Neural progenitor cell (in vitro differentiated cells): ENCODE measurements around the gene GJC3. TPM values are rescaled to one million over a fixed set of nuclear protein-coding genes. Genes with fewer than 3 reads are reported as not detected.

Experiments
- DNase-seq: peaks from one replicate; pipeline ENCODE4 v3.0.0-alpha.2; 2016; ENCODE audit warnings: low spot score
- H2AFZ ChIP-seq: fragments of 200-600 bp; sonication (generic); replicated peaks from 2 replicates; pipeline ENCODE4 v1.6.1; 2016; ENCODE audit warnings: antibody characterized with exemption
- H3F3A ChIP-seq: fragments of 200-600 bp; sonication (generic); 2 replicates; pipeline ENCODE4 v1.6.1; 2016; ENCODE audit warnings: antibody characterized with exemption, low read depth
- H3K27ac ChIP-seq: fragments of 200-600 bp; sonication (generic); 2 replicates; pipeline ENCODE4 v1.5.1; 2016; ENCODE audit warnings: mild to moderate bottlenecking
- H3K27me3 ChIP-seq: fragments of 200-600 bp; sonication (generic); 2 replicates; pipeline ENCODE4 v1.6.1; 2016; ENCODE audit warnings: mild to moderate bottlenecking, moderate library complexity
- H3K36me3 ChIP-seq: fragments of 200-600 bp; sonication (generic); 2 replicates; pipeline ENCODE4 v1.5.1; 2016
- H3K4me1 ChIP-seq: fragments of 200-600 bp; sonication (generic); 2 replicates; pipeline ENCODE4 v1.6.1; 2016; ENCODE audit warnings: mixed run types
- H3K4me2 ChIP-seq: fragments of 200-600 bp; sonication (generic); 2 replicates; pipeline ENCODE4 v1.6.1; 2016
- H3K4me3 ChIP-seq: fragments of 200-600 bp; sonication (generic); 2 replicates; pipeline ENCODE4 v1.5.1; 2016
- H3K79me2 ChIP-seq: fragments of 200-600 bp; sonication (generic); 2 replicates; pipeline ENCODE4 v1.6.1; 2016; ENCODE audit warnings: low read depth
- H3K9ac ChIP-seq: fragments of 200-600 bp; sonication (generic); 2 replicates; pipeline ENCODE4 v1.6.1; 2016
- H3K9me3 ChIP-seq: fragments of 200-600 bp; sonication (generic); 2 replicates; pipeline ENCODE4 v1.5.1; 2016; ENCODE audit warnings: low read depth
- H4K20me1 ChIP-seq: fragments of 200-600 bp; sonication (generic); 2 replicates; pipeline ENCODE4 v1.6.1; 2016; ENCODE audit warnings: low read depth
- H3K27ac Mint-ChIP-seq: 3 replicates; pipeline ENCODE4 v1.8.0; 2021; ENCODE audit warnings: mixed read lengths
- H3K27me3 Mint-ChIP-seq: 2 replicates; pipeline ENCODE4 v1.8.0; 2022; ENCODE audit warnings: low read depth, mild to moderate bottlenecking, inconsistent platforms, moderate library complexity, mixed read lengths; ENCODE audit not compliant: insufficient read depth
- H3K36me3 Mint-ChIP-seq: 3 replicates; pipeline ENCODE4 v1.8.0; 2021; ENCODE audit warnings: mixed read lengths
- H3K4me1 Mint-ChIP-seq: 3 replicates; pipeline ENCODE4 v1.8.0; 2021; ENCODE audit warnings: mixed read lengths
- H3K4me3 Mint-ChIP-seq: 3 replicates; pipeline ENCODE4 v1.8.0; 2021; ENCODE audit warnings: mild to moderate bottlenecking, moderate library complexity, mixed read lengths
- H3K9me3 Mint-ChIP-seq: 3 replicates; pipeline ENCODE4 v1.8.0; 2020; ENCODE audit warnings: mixed read lengths
- EZH2 ChIP-seq: fragments of 200-600 bp; sonication (generic); IDR thresholded peaks from 2 replicates; pipeline ENCODE4 v1.6.1; 2017; ENCODE audit warnings: antibody characterized with exemption, mild to moderate bottlenecking, moderate library complexity
- EZH2phosphoT487 ChIP-seq: fragments of 200-600 bp; sonication (generic); IDR thresholded peaks from 2 replicates; pipeline ENCODE4 v1.6.1; 2017; ENCODE audit warnings: antibody characterized with exemption
- total RNA-seq: library from RNA; depleted of rRNA; stranded (reverse); fragments of >200 nt; gene quantifications from 2 replicates; pipeline ENCODE4 v1.2.3, GENCODE V29; 2015; ENCODE audit warnings: low replicate concordance
- TF ChIP-seq, protein P1 (sequence below): fragments of 200-600 bp; sonication (generic); IDR thresholded peaks from 2 replicates; pipeline ENCODE4 v1.5.1; 2017; ENCODE audit warnings: antibody characterized with exemption, mild to moderate bottlenecking

GJC3 gene
- total RNA-seq, 1 donor from 2014 or later = 0.34 TPM

DNA sequence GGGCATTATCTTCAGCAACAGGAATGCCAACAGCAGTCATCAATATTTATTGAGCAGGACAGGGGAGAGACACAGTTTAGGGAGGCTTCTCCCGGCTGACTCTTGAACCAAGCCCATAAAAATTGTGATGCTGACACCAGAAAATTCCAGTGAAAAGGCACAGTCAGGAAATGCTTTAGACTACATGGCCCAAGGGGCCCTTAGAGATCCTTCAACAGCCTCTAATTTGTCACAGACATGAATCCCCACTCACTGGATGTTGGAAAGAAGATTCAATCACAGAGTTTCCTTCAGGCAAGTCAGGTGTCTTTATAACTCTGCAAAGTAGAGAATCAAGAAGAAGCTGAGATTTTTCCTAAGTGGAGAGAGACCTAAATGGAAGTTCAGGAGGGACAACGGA, 1.2 kb downstream of the GJC3 start:
- H3K4me3 Mint-ChIP-seq = no peak overlapping the region
- H3K9me3 Mint-ChIP-seq = no peaks in the 10 kb centered on the region
- no peak for TF ChIP-seq EZH2
- no peak for TF ChIP-seq EZH2phosphoT487
- TF ChIP-seq, protein P1, sequence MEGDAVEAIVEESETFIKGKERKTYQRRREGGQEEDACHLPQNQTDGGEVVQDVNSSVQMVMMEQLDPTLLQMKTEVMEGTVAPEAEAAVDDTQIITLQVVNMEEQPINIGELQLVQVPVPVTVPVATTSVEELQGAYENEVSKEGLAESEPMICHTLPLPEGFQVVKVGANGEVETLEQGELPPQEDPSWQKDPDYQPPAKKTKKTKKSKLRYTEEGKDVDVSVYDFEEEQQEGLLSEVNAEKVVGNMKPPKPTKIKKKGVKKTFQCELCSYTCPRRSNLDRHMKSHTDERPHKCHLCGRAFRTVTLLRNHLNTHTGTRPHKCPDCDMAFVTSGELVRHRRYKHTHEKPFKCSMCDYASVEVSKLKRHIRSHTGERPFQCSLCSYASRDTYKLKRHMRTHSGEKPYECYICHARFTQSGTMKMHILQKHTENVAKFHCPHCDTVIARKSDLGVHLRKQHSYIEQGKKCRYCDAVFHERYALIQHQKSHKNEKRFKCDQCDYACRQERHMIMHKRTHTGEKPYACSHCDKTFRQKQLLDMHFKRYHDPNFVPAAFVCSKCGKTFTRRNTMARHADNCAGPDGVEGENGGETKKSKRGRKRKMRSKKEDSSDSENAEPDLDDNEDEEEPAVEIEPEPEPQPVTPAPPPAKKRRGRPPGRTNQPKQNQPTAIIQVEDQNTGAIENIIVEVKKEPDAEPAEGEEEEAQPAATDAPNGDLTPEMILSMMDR = no peak
- no peaks in the 10 kb centered on the region for H3K79me2 ChIP-seq
- no peaks in the 10 kb centered on the region for H3K4me1 Mint-ChIP-seq
- peak overlapping the region; percentile 21 for H2AFZ ChIP-seq
- no peak overlapping the region for H3K4me2 ChIP-seq
- no peak overlapping the region for H3K27ac ChIP-seq
- H3K27me3 Mint-ChIP-seq = peaks cover 8% of the 10 kb centered on the region
- H3F3A ChIP-seq = no peaks in the 10 kb centered on the region
- no peaks in the 10 kb centered on the region for H3K36me3 Mint-ChIP-seq
- H3K4me3 ChIP-seq = no peak overlapping the region
- H3K4me1 ChIP-seq = no peaks in the 10 kb centered on the region
- no peaks in the 10 kb centered on the region for H3K36me3 ChIP-seq
- no peak overlapping the region for H3K27ac Mint-ChIP-seq
- DNase-seq = no peak
- H3K9me3 ChIP-seq = no peaks in the 10 kb centered on the region
- H3K9ac ChIP-seq = no peak overlapping the region
- H3K27me3 ChIP-seq = peaks cover 16% of the 10 kb centered on the region
- H4K20me1 ChIP-seq = no peaks in the 10 kb centered on the region

DNA sequence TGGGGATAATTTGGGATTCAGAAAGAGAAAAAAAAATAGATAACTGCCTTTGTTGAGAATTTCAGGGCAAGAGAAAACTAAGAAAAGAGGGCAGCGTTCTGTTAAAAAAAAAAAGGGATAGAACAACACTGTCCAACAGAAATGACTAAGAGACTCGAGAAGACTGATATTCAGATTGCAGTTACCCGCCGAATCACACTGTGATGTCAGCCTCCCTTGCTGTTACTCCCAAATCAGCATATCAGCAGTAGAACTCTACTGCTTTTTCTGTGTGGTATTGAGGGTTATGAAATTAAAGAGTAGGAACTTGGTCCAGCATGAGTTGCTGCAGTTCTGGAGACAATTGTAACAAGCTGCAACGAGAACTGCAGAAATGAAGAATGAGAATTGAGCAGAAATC, 1.9 kb downstream of the GJC3 start:
- no peaks in the 10 kb centered on the region for H3K9me3 Mint-ChIP-seq
- H3K4me3 Mint-ChIP-seq = no peak overlapping the region
- Histone ChIP-seq H3K27me3 (peaks cover 16% of the 10 kb centered on the region), H2AFZ (no peak overlapping the region), H3K79me2 (no peaks in the 10 kb centered on the region), H3K27ac (no peak overlapping the region), H3K36me3 (no peaks in the 10 kb centered on the region), H3K4me3 (no peak overlapping the region), H3K9ac (no peak overlapping the region), H3F3A (no peaks in the 10 kb centered on the region), H3K9me3 (no peaks in the 10 kb centered on the region), H3K4me1 (no peaks in the 10 kb centered on the region), H3K4me2 (no peak overlapping the region), H4K20me1 (no peaks in the 10 kb centered on the region)
- TF ChIP-seq, protein P1 = no peak
- TF ChIP-seq EZH2phosphoT487 = no peak
- TF ChIP-seq EZH2 = no peak
- peaks cover 8% of the 10 kb centered on the region for H3K27me3 Mint-ChIP-seq
- no peaks in the 10 kb centered on the region for H3K36me3 Mint-ChIP-seq
- DNase-seq = no peak
- H3K27ac Mint-ChIP-seq = no peak overlapping the region
- H3K4me1 Mint-ChIP-seq = no peaks in the 10 kb centered on the region

DNA sequence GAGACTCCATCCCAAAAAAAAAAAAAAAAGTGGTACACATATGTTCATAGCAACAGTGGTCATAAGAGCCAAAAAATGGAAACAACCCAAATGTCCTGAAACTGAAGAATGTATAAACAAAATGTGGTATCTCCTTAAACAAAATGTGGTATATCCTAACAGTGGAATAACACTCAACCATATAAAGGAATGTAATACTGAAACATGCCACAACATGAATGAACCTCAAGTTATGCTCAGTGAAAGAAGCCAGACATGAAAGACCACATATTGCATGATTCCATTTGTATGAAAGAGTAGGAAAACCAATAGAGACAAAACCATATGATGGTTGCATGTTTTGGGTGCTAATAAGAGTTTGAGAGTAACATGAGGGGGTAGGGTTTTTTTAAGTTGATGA, 3.1 kb downstream of the GJC3 start:
- no peak overlapping the region for H2AFZ ChIP-seq

More for the DNA sequence above, 3.1 kb downstream of the GJC3 start:
- H3K27me3 ChIP-seq = peaks cover 16% of the 10 kb centered on the region
- no peaks in the 10 kb centered on the region for H3K4me1 ChIP-seq
- H3K9me3 ChIP-seq = no peaks in the 10 kb centered on the region
- H3K9ac ChIP-seq = no peak overlapping the region
- TF ChIP-seq EZH2 (no peak), EZH2phosphoT487 (no peak)
- TF ChIP-seq, protein P1 = no peak
- H3K4me3 ChIP-seq = no peak overlapping the region
- H3K27ac Mint-ChIP-seq = no peak overlapping the region
- H3K36me3 Mint-ChIP-seq = peaks cover 4% of the 10 kb centered on the region
- H3K27me3 Mint-ChIP-seq = peaks cover 4% of the 10 kb centered on the region
- no peak overlapping the region for H3K4me3 Mint-ChIP-seq
- H3K9me3 Mint-ChIP-seq = peaks cover 4% of the 10 kb centered on the region
- no peak overlapping the region for H3K4me2 ChIP-seq
- H3K4me1 Mint-ChIP-seq = no peaks in the 10 kb centered on the region
- DNase-seq = no peak
- H3F3A ChIP-seq = no peaks in the 10 kb centered on the region
- H4K20me1 ChIP-seq = no peaks in the 10 kb centered on the region
- no peaks in the 10 kb centered on the region for H3K36me3 ChIP-seq
- no peak overlapping the region for H3K27ac ChIP-seq
- no peaks in the 10 kb centered on the region for H3K79me2 ChIP-seq
